ENCODE data around the gene MYH6.
"Not testable (repeated sequence)": the region's sequence is repeated elsewhere in the genome, so short reads cannot be mapped to it uniquely, and the experiment has no call there.

Gene MYH6

DNA sequence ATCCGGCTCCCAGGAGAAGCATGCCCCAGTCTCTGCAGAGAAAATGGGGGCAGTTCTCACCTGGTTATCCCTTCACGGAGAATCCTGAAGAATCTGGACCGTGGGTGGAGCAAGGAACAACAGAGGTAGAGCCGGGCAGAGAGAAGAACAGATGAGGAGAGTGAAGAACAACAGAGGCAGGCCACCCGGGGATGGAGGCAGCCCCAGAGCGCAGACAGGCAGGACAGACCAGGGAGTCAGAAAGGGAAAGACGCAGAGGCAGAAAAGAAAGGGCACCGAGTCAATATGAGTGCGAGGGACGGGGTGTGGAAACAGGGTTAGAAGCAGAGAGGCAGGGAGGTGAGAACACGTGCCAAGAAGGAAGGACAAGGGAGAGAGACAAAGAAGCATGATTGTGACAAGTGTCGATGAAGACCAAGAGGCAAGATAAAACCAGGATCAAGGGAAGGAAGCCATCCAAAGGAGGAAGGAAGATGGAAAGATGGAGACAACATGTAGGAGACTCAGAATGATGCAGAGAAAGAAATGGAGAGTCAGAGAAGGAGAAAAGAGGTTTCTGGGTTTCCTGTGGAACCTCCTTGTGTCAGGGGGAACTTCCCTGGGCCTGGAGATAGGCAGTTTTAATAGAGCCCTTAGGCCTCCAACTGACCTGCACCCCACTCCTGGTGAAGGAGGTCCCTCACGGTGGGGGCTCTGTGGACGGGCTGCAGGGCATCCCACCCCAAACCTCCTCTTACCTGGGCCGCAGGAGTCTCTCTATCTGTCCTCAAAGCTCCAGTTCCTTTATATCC lies at the start of gene MYH6:
Gene MYH6, minus strand, starts transcription at position 758 of the 791 bp plus-strand sequence. CDS start 1,050 bp downstream, outside the sequence.
- no peak for DNase-seq (ENCODE audit: low read depth)

GRCh38 chr14:23456883-23457586 lies 49.0 kb upstream of the MYH6 start:
- not testable (repeated sequence) for DNase-seq (ENCODE audit: low read depth)

GRCh38 chr14:23454445-23454856 lies 46.4 kb upstream of the MYH6 start:
- DNase-seq (ENCODE audit: low read depth) = no peak

GRCh38 chr14:23452237-23452636 lies 44.2 kb upstream of the MYH6 start:
- DNase-seq (ENCODE audit: low read depth) = no peak

- no peak for DNase-seq (ENCODE audit: low read depth)
Measured at GRCh38 chr14:23450379-23450778, 42.3 kb upstream of the MYH6 start.

DNA sequence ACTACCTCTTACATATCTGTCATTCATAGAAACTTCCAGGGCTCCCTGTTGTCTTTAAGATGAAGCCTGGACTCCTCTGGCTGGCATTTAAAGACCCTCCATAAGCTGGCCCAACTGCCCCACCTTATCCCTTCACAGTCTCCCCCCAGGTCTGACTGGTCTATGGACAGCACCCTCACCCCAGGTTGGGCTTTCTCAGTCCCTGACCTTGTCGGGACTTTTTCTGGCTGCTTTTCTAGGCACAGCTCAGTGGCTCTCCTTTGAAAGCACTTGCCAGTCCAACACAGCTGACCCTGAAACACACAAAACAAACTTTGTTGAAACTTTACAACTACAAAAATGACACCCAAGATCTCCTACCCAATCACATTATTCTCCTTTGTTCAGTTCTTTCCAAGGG lies 41.2 kb upstream of the MYH6 start:
- DNase-seq (ENCODE audit: low read depth) = no peak

DNA sequence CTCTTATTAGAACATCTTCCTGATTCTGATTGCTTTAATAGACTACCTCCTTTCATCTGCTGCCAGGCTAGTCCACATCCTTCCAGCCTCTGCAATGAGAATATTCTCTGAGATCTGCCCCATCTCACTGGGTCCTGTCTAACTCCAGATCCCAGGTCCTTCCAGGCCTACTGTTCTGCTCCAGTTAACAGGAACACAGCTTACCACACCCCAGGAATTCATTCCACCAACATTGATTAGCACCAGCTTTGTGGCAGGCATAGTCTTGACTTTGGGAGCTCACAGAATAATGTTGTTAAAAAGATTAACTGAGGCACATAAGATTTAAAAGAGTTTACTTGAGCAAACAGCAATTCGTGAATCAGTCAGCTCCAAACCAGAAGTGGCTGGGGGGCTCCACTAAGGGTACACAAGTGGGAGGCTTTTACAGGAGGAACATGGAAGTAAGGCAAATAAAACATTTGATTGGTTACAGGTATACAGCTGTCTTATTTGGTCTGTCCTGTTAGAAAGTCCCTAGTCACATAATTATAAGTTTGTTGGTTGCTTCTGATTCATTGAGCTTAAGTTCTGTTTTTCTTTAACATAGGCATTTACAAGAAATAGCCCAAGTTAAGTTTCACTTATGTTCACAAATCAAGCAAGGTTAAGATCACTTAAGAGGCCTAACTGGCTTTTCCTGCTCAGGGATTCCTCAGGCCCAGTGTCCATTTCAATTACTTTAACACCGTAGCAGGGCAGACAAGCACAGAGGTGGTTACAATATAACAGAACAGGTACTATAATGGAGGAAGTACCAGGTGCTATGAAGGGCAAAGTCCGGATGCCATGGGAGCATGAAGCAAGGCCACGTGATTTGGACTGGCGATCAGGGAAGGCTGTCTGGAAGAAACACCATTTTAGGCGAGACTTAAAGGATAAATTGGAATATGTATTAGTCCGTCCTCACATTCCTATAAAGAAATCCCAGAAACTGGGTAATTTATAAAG lies 39.6 kb upstream of the MYH6 start:
- DNase-seq (ENCODE audit: low read depth) = no peak

- no peak for DNase-seq (ENCODE audit: low read depth)
Measured at GRCh38 chr14:23446291-23446851, 38.3 kb upstream of the MYH6 start.

- DNase-seq (ENCODE audit: low read depth) = no peak
Measured at GRCh38 chr14:23445773-23446172, 37.7 kb upstream of the MYH6 start.

DNA sequence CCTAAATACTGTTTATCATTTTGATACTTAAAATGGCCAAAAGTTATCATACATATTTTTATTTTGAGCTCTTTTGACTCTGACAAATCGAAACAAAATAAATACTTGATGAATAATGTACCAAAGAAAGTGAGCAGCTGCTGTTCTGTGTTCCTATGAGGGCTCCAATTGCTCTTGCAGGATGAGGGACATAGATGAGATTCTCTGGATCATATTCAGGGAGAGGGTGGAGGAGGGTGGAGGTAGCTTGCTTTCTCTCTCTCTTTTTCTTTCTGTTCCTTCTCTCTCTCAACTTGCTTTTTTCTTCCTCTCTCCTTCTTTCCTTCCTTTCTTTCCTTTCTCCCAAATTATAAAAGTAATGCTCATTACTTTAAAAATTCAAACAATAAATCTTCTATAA lies 36.2 kb upstream of the MYH6 start:
- DNase-seq (ENCODE audit: low read depth) = no peak

GRCh38 chr14:23443881-23444280 lies 35.8 kb upstream of the MYH6 start:
- DNase-seq (ENCODE audit: low read depth) = no peak

DNA sequence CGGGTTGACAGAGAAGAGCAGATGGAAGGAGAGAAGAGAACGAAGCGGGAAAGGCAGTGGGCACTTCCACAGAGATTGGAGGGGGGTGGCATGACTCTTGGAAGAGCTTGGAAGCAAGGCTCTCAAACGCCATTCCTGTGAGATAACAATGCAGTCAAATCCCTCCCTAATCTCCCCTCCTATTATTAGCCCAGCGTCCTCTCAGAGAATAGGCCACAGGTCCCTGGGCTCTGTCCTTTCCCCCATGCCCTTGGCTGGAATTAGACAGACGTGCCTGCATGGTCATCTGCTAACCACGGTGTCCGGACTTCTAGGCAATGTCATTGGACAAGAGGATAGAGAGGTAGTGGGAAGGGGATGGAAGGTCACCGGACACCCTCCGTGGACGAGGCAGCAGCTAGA lies 35.3 kb upstream of the MYH6 start:
- DNase-seq (ENCODE audit: low read depth) = no peak

GRCh38 chr14:23442721-23443356 lies 34.8 kb upstream of the MYH6 start:
- no peak for DNase-seq (ENCODE audit: low read depth)

DNA sequence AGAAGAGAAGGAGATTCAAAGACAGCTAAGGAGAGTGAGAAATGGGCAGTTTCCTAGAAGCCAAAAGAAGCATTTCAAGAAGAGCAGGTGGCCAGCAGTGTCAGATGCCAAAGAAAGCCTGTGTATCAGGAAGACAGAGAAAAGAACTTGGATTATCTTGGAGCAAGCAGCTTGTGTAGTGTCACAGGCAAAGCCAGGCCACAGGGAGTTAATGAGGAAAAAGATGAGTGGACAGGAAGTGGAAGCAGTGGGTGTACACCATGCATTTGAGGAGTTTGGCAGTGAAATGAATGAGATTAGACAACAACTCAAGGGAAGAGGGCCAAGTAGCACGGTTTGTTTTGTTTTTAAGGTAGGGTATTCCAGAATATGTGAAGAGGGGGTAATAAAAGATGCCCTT lies 33.0 kb upstream of the MYH6 start:
- DNase-seq (ENCODE audit: low read depth) = peak; percentile 5

DNA sequence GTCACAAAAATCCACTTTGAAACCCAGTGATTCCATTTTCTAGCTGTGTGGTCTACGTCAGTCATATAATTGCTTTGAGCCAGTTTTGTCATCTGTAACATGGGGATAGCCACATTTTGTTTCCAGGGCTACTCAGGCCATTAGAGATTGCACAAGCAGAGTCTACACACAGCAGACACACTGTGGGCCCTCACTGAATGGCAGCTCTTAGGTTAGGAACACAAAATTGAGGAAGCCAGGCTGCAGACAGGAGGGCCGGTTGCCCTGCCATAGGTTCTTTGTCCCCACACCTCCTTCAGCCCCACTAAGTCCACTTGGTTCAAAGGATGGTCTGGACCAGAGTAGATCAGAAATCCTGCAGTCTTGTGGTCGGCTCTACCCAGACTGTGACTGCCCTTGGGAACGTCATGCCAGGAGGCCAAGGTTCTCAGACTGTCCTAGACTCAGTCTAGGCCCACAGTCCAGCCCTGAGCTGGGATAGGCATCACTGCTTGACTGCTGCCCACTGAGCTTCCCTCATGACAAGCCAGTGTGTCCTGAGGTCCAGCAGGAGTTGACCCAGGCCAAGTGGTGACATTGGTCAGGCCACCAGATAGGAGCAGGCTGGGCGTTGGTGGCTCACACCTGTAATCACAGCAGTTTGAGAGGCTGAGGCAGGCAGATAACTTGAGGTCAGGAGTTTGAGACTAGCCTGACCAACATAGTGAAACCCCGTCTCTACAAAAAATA lies 31.2 kb upstream of the MYH6 start:
- no peak for DNase-seq (ENCODE audit: low read depth)

GRCh38 chr14:23438101-23438971 lies 30.3 kb upstream of the MYH6 start:
- no peak for DNase-seq (ENCODE audit: low read depth)

DNA sequence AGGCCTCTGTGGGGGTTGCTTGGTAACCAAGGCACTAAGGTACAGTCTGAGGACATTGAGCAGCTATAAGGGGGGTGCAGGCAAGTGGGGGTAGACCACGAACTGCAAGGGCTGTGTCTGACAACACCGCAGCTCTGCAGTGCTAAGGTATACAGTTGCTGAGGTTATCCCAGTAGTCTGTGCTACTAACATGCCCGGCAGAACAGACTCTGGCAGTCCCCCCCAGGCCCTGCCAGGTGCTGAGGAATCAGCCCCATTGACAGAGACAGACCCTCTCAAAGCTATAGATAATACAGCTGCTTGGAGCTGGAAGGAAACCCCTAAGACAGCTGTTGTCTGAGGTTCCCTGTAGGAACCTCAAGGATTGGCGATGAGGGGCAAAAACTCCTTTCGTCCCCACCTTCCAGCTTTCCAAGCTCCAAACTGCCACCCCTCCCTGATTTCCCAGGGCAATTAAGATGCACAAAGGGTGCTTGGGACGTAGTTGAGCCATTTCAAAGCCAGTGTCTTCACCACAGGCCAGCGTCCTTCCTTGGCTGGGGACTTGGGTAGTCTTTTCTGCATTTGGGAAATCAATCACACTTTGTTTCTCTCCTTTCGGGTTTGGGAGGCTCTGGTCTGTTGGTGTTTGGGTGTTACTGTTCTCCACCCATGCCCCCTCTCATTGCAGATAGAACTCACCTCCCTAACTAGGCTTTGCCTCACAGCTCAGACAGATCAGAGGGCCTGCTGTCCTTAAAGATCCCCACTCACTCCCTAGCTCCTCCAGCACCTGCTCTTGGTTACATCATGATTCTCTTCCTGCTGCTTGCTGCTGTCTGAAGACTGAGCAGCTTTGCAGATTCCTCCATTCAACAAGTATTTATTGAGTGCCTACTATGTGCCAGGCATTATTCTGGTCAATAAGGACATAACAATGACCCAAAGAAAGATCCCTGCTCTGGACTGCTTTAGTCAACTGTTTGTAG lies 29.3 kb upstream of the MYH6 start:
- DNase-seq (ENCODE audit: low read depth) = no peak

GRCh38 chr14:23436327-23437132 lies 28.5 kb upstream of the MYH6 start:
- DNase-seq (ENCODE audit: low read depth) = peak; percentile 3

Data from amniotic epithelial cell (primary cell).